Measurements from ENCODE around the gene NKX2-3.

Gene NKX2-3

GRCh38 chr10:99529591-99530107, 3.1 kb upstream of the NKX2-3 start:
- Histone ChIP-seq H2AK5ac (ENCODE audit: low read length) (no peak overlapping the region), H3K79me1 (ENCODE audit: low read length) (no peaks in the 10 kb centered on the region), H2BK15ac (replicated peaks; ENCODE audit: low read depth) (no peak overlapping the region), H3K56ac (ENCODE audit: low read length) (no peak overlapping the region), H2BK120ac (ENCODE audit: low read depth, low read length) (no peak overlapping the region), H3K27ac (ENCODE audit: low read depth, low read length) (no peak overlapping the region), H3K4me3 (ENCODE audit: low read length) (no peak overlapping the region), H3K79me2 (ENCODE audit: control insufficient read depth, insufficient read depth, low read length) (no peaks in the 10 kb centered on the region), H3K18ac (ENCODE audit: low read length) (no peak overlapping the region), H3K9ac (ENCODE audit: low read length) (no peak overlapping the region), H4K5ac (ENCODE audit: low read length) (no peak overlapping the region), H2BK5ac (ENCODE audit: low read length) (no peak overlapping the region), H3K36me3 (ENCODE audit: control insufficient read depth, insufficient read depth, low read length) (no peaks in the 10 kb centered on the region), H3K27me3 (ENCODE audit: insufficient read depth, low read length, poor library complexity) (peaks cover 88% of the 10 kb centered on the region), H3K4me2 (ENCODE audit: low read length) (no peak overlapping the region), H3K23ac (ENCODE audit: low read length) (no peak overlapping the region), H3K4me1 (ENCODE audit: control insufficient read depth, low read depth, low read length) (peaks cover 8% of the 10 kb centered on the region), H3K4ac (ENCODE audit: low read depth, low read length) (no peak overlapping the region), H4K8ac (ENCODE audit: low read depth, low read length) (no peak overlapping the region)
- WGBS (ENCODE audit: extremely low coverage, insufficient coverage, low lambda C conversion rate), result no CpG with 5 or more reads among the region's 22 CpGs
- DNase-seq, result no peak

DNA sequence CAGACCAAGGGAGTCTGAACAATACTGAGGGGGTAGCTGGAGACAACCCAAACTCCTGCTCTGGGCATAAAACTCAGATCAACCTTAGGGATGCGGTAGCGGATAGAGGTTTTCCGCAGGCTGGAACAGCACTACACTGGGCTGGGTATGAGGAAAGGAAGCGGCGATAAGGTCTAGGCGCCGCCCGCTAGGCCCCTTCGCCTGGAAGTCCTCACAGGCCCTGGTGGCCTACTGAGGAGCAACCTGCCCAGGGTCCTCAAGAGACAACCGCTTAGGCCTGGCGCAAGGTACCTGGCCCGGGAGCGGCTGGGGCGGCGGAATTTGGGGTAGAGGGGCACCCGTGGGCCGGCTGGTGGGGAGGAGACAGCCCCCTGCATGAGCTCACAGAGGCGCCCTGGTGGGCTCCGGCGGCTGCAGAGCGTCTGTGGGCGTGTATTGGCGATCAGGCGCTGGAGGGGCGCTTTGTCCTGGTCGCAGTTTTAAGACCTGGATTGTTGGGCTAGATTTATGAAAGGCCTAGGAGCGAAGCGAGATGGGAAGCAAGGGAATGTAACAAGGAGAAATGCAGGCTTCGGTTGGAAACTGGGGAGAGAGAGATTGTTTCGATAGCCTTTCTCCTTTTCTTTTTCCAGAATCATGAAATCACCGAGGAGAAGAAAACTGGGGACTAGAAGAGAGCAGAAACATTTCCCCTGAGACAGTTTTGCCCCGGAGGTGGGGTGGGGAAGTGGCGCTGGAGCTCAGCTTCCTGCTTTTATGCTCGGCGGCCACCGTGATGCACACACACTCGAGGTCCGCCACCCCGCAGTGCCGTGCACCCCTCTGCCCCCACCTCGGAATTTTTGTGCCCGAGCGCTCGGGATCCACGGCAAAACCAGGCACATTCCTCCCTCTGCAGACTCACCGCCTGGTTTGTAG, 2.4 kb upstream of the NKX2-3 start:
- H3K23ac ChIP-seq (ENCODE audit: low read length), result no peak overlapping the region
- H4K5ac ChIP-seq (ENCODE audit: low read length), result no peak overlapping the region

GRCh38 chr10:99531026-99531695, 1.6 kb upstream of the NKX2-3 start:
- no peak overlapping the region for H3K9ac ChIP-seq (ENCODE audit: low read length)
- no CpG with 5 or more reads among the region's 40 CpGs for WGBS (ENCODE audit: extremely low coverage, insufficient coverage, low lambda C conversion rate)
- H3K4me3 ChIP-seq (ENCODE audit: low read length), result no peak overlapping the region

More for the DNA sequence above, 2.4 kb upstream of the NKX2-3 start:
- WGBS (ENCODE audit: extremely low coverage, insufficient coverage, low lambda C conversion rate), result no CpG with 5 or more reads among the region's 46 CpGs
- Histone ChIP-seq H3K36me3 (ENCODE audit: control insufficient read depth, insufficient read depth, low read length) (no peaks in the 10 kb centered on the region), H3K27me3 (ENCODE audit: insufficient read depth, low read length, poor library complexity) (peaks cover 88% of the 10 kb centered on the region), H3K56ac (ENCODE audit: low read length) (no peak overlapping the region), H2BK15ac (replicated peaks; ENCODE audit: low read depth) (no peak overlapping the region), H3K27ac (ENCODE audit: low read depth, low read length) (no peak overlapping the region), H3K9ac (ENCODE audit: low read length) (no peak overlapping the region), H2AK5ac (ENCODE audit: low read length) (no peak overlapping the region), H3K4ac (ENCODE audit: low read depth, low read length) (no peak overlapping the region), H3K79me2 (ENCODE audit: control insufficient read depth, insufficient read depth, low read length) (no peaks in the 10 kb centered on the region), H2BK120ac (ENCODE audit: low read depth, low read length) (no peak overlapping the region), H3K4me2 (ENCODE audit: low read length) (peak overlapping the region; percentile 5), H3K18ac (ENCODE audit: low read length) (no peak overlapping the region), H3K4me1 (ENCODE audit: control insufficient read depth, low read depth, low read length) (peaks cover 3% of the 10 kb centered on the region), H3K79me1 (ENCODE audit: low read length) (no peaks in the 10 kb centered on the region), H3K4me3 (ENCODE audit: low read length) (no peak overlapping the region), H4K8ac (ENCODE audit: low read depth, low read length) (no peak overlapping the region), H2BK5ac (ENCODE audit: low read length) (no peak overlapping the region)
- peak; percentile 73 for DNase-seq

GRCh38 chr10:99531696-99532593, 797 bp upstream of the NKX2-3 start:
- DNase-seq, result no peak
- Histone ChIP-seq H3K4me1 (ENCODE audit: control insufficient read depth, low read depth, low read length) (peaks cover 3% of the 10 kb centered on the region), H2BK15ac (replicated peaks; ENCODE audit: low read depth) (no peak overlapping the region), H3K56ac (ENCODE audit: low read length) (no peak overlapping the region), H3K9ac (ENCODE audit: low read length) (no peak overlapping the region), H4K8ac (ENCODE audit: low read depth, low read length) (no peak overlapping the region), H3K4ac (ENCODE audit: low read depth, low read length) (no peak overlapping the region), H3K27ac (ENCODE audit: low read depth, low read length) (no peak overlapping the region), H3K36me3 (ENCODE audit: control insufficient read depth, insufficient read depth, low read length) (no peaks in the 10 kb centered on the region), H2AK5ac (ENCODE audit: low read length) (no peak overlapping the region), H3K79me1 (ENCODE audit: low read length) (no peaks in the 10 kb centered on the region), H2BK120ac (ENCODE audit: low read depth, low read length) (no peak overlapping the region), H3K4me3 (ENCODE audit: low read length) (no peak overlapping the region), H3K4me2 (ENCODE audit: low read length) (no peak overlapping the region), H4K5ac (ENCODE audit: low read length) (no peak overlapping the region), H3K23ac (ENCODE audit: low read length) (no peak overlapping the region), H3K79me2 (ENCODE audit: control insufficient read depth, insufficient read depth, low read length) (no peaks in the 10 kb centered on the region), H3K27me3 (ENCODE audit: insufficient read depth, low read length, poor library complexity) (peaks cover 90% of the 10 kb centered on the region), H2BK5ac (ENCODE audit: low read length) (no peak overlapping the region), H3K18ac (ENCODE audit: low read length) (no peak overlapping the region)
- WGBS (ENCODE audit: extremely low coverage, insufficient coverage, low lambda C conversion rate), result no CpG with 5 or more reads among the region's 25 CpGs

More at GRCh38 chr10:99531026-99531695, 1.6 kb upstream of the NKX2-3 start:
- Histone ChIP-seq H2BK5ac (ENCODE audit: low read length) (no peak overlapping the region), H3K4me1 (ENCODE audit: control insufficient read depth, low read depth, low read length) (peaks cover 3% of the 10 kb centered on the region), H3K4me2 (ENCODE audit: low read length) (peak overlapping the region; percentile 5), H3K79me2 (ENCODE audit: control insufficient read depth, insufficient read depth, low read length) (no peaks in the 10 kb centered on the region), H4K8ac (ENCODE audit: low read depth, low read length) (no peak overlapping the region), H3K27ac (ENCODE audit: low read depth, low read length) (no peak overlapping the region), H3K36me3 (ENCODE audit: control insufficient read depth, insufficient read depth, low read length) (no peaks in the 10 kb centered on the region), H3K56ac (ENCODE audit: low read length) (no peak overlapping the region), H3K18ac (ENCODE audit: low read length) (no peak overlapping the region), H2BK120ac (ENCODE audit: low read depth, low read length) (no peak overlapping the region), H2AK5ac (ENCODE audit: low read length) (no peak overlapping the region), H3K79me1 (ENCODE audit: low read length) (no peaks in the 10 kb centered on the region), H3K23ac (ENCODE audit: low read length) (no peak overlapping the region), H3K27me3 (ENCODE audit: insufficient read depth, low read length, poor library complexity) (peaks cover 91% of the 10 kb centered on the region), H4K5ac (ENCODE audit: low read length) (no peak overlapping the region), H3K4ac (ENCODE audit: low read depth, low read length) (no peak overlapping the region), H2BK15ac (replicated peaks; ENCODE audit: low read depth) (no peak overlapping the region)
- no peak for DNase-seq

DNA sequence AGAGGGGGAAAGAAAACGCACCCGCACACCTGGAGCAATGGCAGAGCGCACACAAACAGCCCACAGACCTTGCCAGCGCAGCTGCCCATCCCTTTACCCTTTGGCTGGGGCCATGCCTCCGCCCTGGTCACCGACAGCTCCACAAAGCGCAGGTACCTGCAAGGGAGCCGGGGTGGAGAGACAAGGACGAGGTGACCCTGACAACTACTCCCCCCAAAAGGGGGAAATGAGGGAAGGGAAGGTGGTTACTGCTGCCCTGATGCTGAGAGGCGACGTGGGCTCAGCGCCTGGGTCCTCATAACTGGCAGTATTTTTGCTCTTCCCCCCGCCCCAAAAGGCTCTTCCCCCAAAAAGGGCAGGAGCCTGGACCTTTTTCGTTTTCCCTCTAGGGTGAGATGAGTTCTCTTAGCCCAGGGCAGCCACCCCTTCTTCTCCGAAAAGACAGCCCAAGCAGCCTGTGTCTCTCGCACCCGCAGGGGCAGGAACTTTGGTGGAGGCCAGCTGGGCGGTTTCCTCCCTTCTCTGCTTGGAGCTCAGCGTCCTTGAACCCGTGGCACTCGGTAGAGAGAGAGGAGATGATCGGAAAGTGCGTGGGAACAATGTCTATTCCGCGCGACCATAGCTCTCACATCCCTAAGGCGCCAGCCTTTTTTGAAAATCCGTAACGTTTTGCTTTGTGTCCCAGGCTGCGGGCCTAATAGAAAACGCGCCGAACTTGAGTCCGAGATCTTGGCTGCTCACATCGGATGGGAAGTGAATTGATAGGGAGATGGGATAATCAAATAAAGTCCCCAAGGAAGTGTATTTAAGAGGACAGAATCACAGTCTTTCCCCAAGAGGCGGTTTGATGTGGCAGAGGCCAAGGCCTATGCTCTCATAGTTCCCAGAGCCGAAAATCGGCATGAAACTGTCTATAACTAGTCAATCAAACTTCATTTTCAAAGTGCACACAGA, 1.0 kb downstream of the NKX2-3 start:
- Histone ChIP-seq H4K8ac (ENCODE audit: low read depth, low read length) (no peak overlapping the region), H2BK120ac (ENCODE audit: low read depth, low read length) (no peak overlapping the region), H3K36me3 (ENCODE audit: control insufficient read depth, insufficient read depth, low read length) (no peaks in the 10 kb centered on the region), H3K23ac (ENCODE audit: low read length) (no peak overlapping the region), H3K4ac (ENCODE audit: low read depth, low read length) (no peak overlapping the region), H2BK15ac (replicated peaks; ENCODE audit: low read depth) (no peak overlapping the region), H3K79me1 (ENCODE audit: low read length) (no peaks in the 10 kb centered on the region), H2AK5ac (ENCODE audit: low read length) (no peak overlapping the region), H3K79me2 (ENCODE audit: control insufficient read depth, insufficient read depth, low read length) (no peaks in the 10 kb centered on the region), H3K56ac (ENCODE audit: low read length) (no peak overlapping the region), H3K4me1 (ENCODE audit: control insufficient read depth, low read depth, low read length) (peaks cover 3% of the 10 kb centered on the region), H3K4me2 (ENCODE audit: low read length) (no peak overlapping the region), H2BK5ac (ENCODE audit: low read length) (no peak overlapping the region), H3K4me3 (ENCODE audit: low read length) (no peak overlapping the region), H3K18ac (ENCODE audit: low read length) (no peak overlapping the region), H3K27ac (ENCODE audit: low read depth, low read length) (no peak overlapping the region), H4K5ac (ENCODE audit: low read length) (no peak overlapping the region), H3K27me3 (ENCODE audit: insufficient read depth, low read length, poor library complexity) (peaks cover 89% of the 10 kb centered on the region), H3K9ac (ENCODE audit: low read length) (no peak overlapping the region)
- WGBS (ENCODE audit: extremely low coverage, insufficient coverage, low lambda C conversion rate), result no CpG with 5 or more reads among the region's 38 CpGs
- DNase-seq, result no peak

Measured in mesendoderm (in vitro differentiated cells).